ENCODE results near the gene RMI2.

The RMI2 gene

GRCh38 chr16:11386791-11387546 is 41.7 kb downstream of the RMI2 start:
- no peak for DNase-seq

- no peak for DNase-seq
These were observed 43.8 kb downstream of the RMI2 start for GRCh38 chr16:11389083-11389482.

- DNase-seq = no peak
These were observed 44.6 kb downstream of the RMI2 start for GRCh38 chr16:11389631-11390565.

GRCh38 chr16:11390573-11391495 is 45.6 kb downstream of the RMI2 start:
- DNase-seq = no peak

- no peak for DNase-seq
These were observed 46.3 kb downstream of the RMI2 start for GRCh38 chr16:11391576-11391975.

- no peak for DNase-seq
These were observed 46.9 kb downstream of the RMI2 start for GRCh38 chr16:11392041-11392581.

- no peak for DNase-seq
These were observed 48.1 kb downstream of the RMI2 start for GRCh38 chr16:11393366-11393765.

GRCh38 chr16:11393861-11394592 is 48.8 kb downstream of the RMI2 start:
- DNase-seq = no peak

- no peak for DNase-seq
These were observed 49.3 kb downstream of the RMI2 start for GRCh38 chr16:11394593-11394960.

GRCh38 chr16:11395008-11395948 is 50.0 kb downstream of the RMI2 start:
- DNase-seq = no peak

GRCh38 chr16:11395949-11396240 is 50.6 kb downstream of the RMI2 start:
- no peak for DNase-seq

- peak; percentile 60 for DNase-seq
These were observed 51.2 kb downstream of the RMI2 start for GRCh38 chr16:11396241-11397048.

- DNase-seq = no peak
These were observed 52.9 kb downstream of the RMI2 start for GRCh38 chr16:11398136-11398535.

GRCh38 chr16:11398851-11399250 is 53.6 kb downstream of the RMI2 start:
- DNase-seq = no peak

- DNase-seq = no peak
These were observed 54.1 kb downstream of the RMI2 start for GRCh38 chr16:11399261-11399831.

- no peak for DNase-seq
These were observed 54.8 kb downstream of the RMI2 start for GRCh38 chr16:11400076-11400475.

Data from activated T-cell treated with anti-CD3 and anti-CD28 coated beads for 4 hours (primary cell).